Tibial artery (tissue), 4 donors: ENCODE measurements around the gene GSTM2.

Source experiments
- DNase-seq, 2 donors: peaks; one replicate each; pipeline ENCODE4 v3.0.0-alpha.2; 2019
- H3K27ac ChIP-seq, 2 donors: fragments of 200-600 bp; sonication (generic) in 1 of 2; 1 replicate in 1 of 2; 2 replicates in 1 of 2; pipeline ENCODE4 v1.5.1; 2018 to 2019; ENCODE audit warnings: mild to moderate bottlenecking in 1 of 2
- H3K27me3 ChIP-seq, 2 donors: fragments of 200-600 bp; sonication (generic) in 1 of 2; one replicate each; pipeline versions ENCODE4 v1.5.1 to v1.6.0; 2016 to 2019
- H3K36me3 ChIP-seq, 3 donors: fragments of 200-600 bp; sonication (generic) in 2 of 3; one replicate each; pipeline ENCODE4 v1.5.1; 2016 to 2019; ENCODE audit warnings: mild to moderate bottlenecking in 2 of 3
- H3K4me1 ChIP-seq, 4 donors: fragments of 200-600 bp; sonication (generic) in 2 of 4; 1 replicate in 3 of 4; 2 replicates in 1 of 4; pipeline ENCODE4 v1.5.1; 2016 to 2019
- H3K4me3 ChIP-seq, 2 donors: fragments of 200-600 bp; sonication (generic) in 1 of 2; 1 replicate in 1 of 2; 2 replicates in 1 of 2; pipeline ENCODE4 v1.5.1; 2018 to 2019; ENCODE audit warnings: mild to moderate bottlenecking in 2 of 2
- H3K9me3 ChIP-seq, 3 donors: fragments of 200-600 bp; sonication (generic) in 1 of 3; one replicate each; pipeline ENCODE4 v1.5.1; 2016 to 2019
- intact Hi-C: fragments of 100-400 bp; cut with DNase I; formaldehyde crosslinking; loops from one replicate; pipeline ENCODE4 v1.15.0; 2023; ENCODE audit warnings: low total_unique reads
- TF ChIP-seq, protein P1 (sequence below), 2 experiments: fragments of 200-600 bp in 1 of 2; fragments of 450-650 bp in 1 of 2; IDR thresholded peaks; one replicate each; pipeline ENCODE4 v1.5.1; 2017 to 2019; ENCODE audit warnings: antibody characterized with exemption in 2 of 2, mild to moderate bottlenecking in 1 of 2, moderate library complexity in 1 of 2

GSTM2 gene

DNA sequence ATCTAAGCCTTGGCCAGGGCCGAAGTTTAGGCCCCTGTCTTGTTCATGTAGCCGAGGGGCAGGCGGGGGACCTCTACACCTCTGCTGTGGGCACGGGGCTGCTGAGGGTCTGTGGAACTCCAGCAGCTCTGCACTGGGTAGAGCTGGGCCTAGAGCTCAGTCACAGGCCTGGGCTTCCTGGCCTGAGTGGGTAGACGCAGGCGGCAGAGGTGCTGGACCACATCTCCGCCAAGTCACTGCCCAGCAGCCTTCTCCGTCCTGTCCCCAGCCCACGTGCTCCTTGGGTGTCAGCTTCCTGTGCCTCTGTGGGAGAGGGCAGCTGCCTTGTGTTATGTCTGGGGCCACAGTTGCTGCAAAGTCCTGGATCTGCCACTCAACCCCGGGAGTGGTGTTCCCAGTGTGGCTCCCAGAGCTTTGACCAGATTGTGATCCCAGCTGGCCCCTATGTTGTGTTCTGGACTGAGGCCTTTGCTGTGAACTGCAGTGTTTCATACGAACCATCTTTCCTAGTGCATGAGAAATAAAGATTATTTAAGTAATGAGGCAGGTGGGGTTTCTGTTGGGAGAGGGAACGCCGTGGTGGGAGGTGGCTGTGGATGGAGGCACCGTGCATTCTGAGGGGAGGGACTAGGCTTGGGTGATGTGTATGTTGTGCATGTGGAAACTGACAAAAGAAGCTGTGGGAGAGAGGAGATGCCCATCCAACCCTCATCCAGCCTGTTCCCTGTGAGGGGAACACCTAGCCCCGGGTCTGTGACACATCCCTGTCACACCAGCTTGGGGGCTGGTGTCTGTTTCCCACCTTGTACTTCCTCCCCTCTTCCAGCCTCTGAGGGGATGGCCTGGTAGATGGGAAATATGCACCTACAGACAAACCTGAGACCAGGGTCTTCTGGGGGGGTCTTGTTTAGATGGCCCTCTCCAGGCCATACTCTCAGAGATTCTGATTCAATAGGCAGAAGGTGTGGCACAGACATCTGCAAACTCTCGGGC, 36.0 kb upstream of the GSTM2 start:
- intact Hi-C loops = no loop called here
- Histone ChIP-seq H3K4me1 (peaks cover 0 to 8% (median 0%) of the 10 kb centered on the region in 4 donors), H3K36me3 (peaks cover 27 to 57% (median 45%) of the 10 kb centered on the region in 3 donors), H3K27ac (no peak overlapping the region), H3K9me3 (no peaks in the 10 kb centered on the region), H3K27me3 (no peaks in the 10 kb centered on the region), H3K4me3 (no peak overlapping the region)
- peak in 1 of 2 donors; percentile 60 for DNase-seq
- TF ChIP-seq, protein P1, sequence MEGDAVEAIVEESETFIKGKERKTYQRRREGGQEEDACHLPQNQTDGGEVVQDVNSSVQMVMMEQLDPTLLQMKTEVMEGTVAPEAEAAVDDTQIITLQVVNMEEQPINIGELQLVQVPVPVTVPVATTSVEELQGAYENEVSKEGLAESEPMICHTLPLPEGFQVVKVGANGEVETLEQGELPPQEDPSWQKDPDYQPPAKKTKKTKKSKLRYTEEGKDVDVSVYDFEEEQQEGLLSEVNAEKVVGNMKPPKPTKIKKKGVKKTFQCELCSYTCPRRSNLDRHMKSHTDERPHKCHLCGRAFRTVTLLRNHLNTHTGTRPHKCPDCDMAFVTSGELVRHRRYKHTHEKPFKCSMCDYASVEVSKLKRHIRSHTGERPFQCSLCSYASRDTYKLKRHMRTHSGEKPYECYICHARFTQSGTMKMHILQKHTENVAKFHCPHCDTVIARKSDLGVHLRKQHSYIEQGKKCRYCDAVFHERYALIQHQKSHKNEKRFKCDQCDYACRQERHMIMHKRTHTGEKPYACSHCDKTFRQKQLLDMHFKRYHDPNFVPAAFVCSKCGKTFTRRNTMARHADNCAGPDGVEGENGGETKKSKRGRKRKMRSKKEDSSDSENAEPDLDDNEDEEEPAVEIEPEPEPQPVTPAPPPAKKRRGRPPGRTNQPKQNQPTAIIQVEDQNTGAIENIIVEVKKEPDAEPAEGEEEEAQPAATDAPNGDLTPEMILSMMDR (IDR thresholded peaks at IDR 0.05) = no peak

DNA sequence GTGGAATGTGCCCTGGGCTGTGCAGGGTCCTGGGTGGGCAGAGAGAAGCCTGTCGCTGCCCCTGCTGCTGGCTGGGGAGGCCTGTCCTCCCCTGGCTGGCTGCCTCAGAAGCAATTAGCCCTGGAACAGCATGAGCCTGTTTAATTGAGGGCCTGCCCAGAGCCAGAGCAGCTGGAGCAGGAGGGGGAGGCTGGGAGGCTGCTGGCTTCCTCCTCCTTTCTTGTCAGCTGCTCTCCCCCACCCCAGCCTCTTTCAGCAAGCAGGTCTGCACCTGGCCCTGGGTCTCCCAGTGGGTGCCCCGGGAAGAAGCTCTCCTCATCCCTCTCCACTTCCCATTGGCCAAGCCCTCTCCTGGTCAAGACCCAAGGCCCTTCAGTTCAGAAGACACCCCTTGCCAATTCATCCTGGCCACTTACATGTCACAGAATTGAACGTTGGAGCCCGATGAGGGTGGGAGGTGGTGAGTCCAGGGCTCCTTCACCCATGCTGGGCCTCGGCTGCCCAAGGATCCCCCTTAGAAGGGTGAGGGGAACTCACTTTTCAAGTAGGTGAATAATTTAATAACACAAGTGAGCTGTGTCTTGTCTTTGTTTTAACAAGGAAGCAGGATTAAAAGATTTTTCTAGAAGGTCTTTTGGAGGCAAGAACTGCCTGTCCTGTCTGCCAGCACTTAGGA, 35.0 kb upstream of the GSTM2 start:
- Histone ChIP-seq H3K27me3 (no peaks in the 10 kb centered on the region), H3K9me3 (no peaks in the 10 kb centered on the region), H3K36me3 (peaks cover 22 to 47% (median 35%) of the 10 kb centered on the region in 3 donors), H3K4me1 (peaks cover 0 to 8% (median 0%) of the 10 kb centered on the region in 4 donors), H3K27ac (no peak overlapping the region), H3K4me3 (no peak overlapping the region)
- intact Hi-C loops = no loop called here
- DNase-seq = peak in 1 of 2 donors; percentile 53
- TF ChIP-seq, protein P1 (IDR thresholded peaks at IDR 0.05) = no peak

- peaks cover 8 to 32% (median 20%) of the 10 kb centered on the region in 3 donors for H3K36me3 ChIP-seq
- H3K9me3 ChIP-seq = no peaks in the 10 kb centered on the region
- TF ChIP-seq, protein P1 (IDR thresholded peaks at IDR 0.05) = no peak
- H3K4me1 ChIP-seq = peaks cover 0 to 8% (median 0%) of the 10 kb centered on the region in 4 donors
- no peak overlapping the region for H3K27ac ChIP-seq
- no peak overlapping the region for H3K4me3 ChIP-seq
- H3K27me3 ChIP-seq = no peaks in the 10 kb centered on the region
- DNase-seq = peak in 1 of 2 donors; percentile 25
- intact Hi-C loops = no loop called here
These were observed 33.6 kb upstream of the GSTM2 start for GRCh38 chr1:109634292-109634691.

GRCh38 chr1:109634771-109635750, 32.8 kb upstream of the GSTM2 start:
- no peak overlapping the region for H3K27ac ChIP-seq
- intact Hi-C loops = loop anchor here (5.0 kb wide), 1 partner anchor 347 kb away; the partner anchor contains the start of gene AHCYL1
- H3K9me3 ChIP-seq = no peaks in the 10 kb centered on the region
- DNase-seq = peak in 1 of 2 donors; percentile 51
- TF ChIP-seq, protein P1 (IDR thresholded peaks at IDR 0.05) = no peak
- H3K36me3 ChIP-seq = peaks cover 7 to 24% (median 12%) of the 10 kb centered on the region in 3 donors
- no peaks in the 10 kb centered on the region for H3K27me3 ChIP-seq
- H3K4me1 ChIP-seq = peaks cover 0 to 8% (median 0%) of the 10 kb centered on the region in 4 donors
- no peak overlapping the region for H3K4me3 ChIP-seq

GRCh38 chr1:109635862-109636200, 32.0 kb upstream of the GSTM2 start:
- Histone ChIP-seq H3K27ac (no peak overlapping the region), H3K9me3 (no peaks in the 10 kb centered on the region), H3K4me1 (peaks cover 0 to 8% (median 0%) of the 10 kb centered on the region in 4 donors), H3K27me3 (no peaks in the 10 kb centered on the region), H3K4me3 (no peak overlapping the region), H3K36me3 (peaks cover 4 to 18% (median 9%) of the 10 kb centered on the region in 3 donors)
- DNase-seq = no peak
- TF ChIP-seq, protein P1 (IDR thresholded peaks at IDR 0.05) = no peak
- intact Hi-C loops = loop anchor here (5.0 kb wide), 1 partner anchor 346 kb away; the partner anchor contains the start of gene AHCYL1
